HEK293 (cell line): Measurements from ENCODE around the gene NANS.

Experiments used
- CTCF ChIA-PET: fragments of 350-600 bp; formaldehyde crosslinking; extraction: SDS; loops from one replicate; lab custom pipeline; 2021; ENCODE audit warnings: antibody characterized with exemption; lab: Yijun Ruan, JAX
- POLR2A ChIA-PET: fragments of 300-600 bp; formaldehyde crosslinking; extraction: SDS; loops from one replicate; lab custom pipeline; 2020; ENCODE audit warnings: antibody characterized with exemption, inconsistent platforms; lab: Yijun Ruan, JAX
- H3K27ac ChIP-seq: fragments of 200-500 bp; sonication (Bioruptor generic); 2 replicates; pipeline ENCODE4 v1.5.1; 2014; ENCODE audit warnings: low read depth, low read length, control low read depth, inconsistent platforms; ENCODE audit errors: extremely low read depth
- H3K36me3 ChIP-seq, 2 experiments: fragments of 200-500 bp in 1 of 2; sonication (Bioruptor generic) in 1 of 2; 1 replicate in 1 of 2; 2 replicates in 1 of 2; pipeline ENCODE4 v1.5.1; 2014 to 2017; ENCODE audit warnings: inconsistent platforms in 2 of 2, low read length in 2 of 2; ENCODE audit not compliant: control insufficient read depth in 2 of 2, insufficient read depth in 1 of 2
- H3K4me1 ChIP-seq: fragments of 200-500 bp; sonication (Bioruptor generic); 2 replicates; pipeline ENCODE4 v1.5.1; 2014; ENCODE audit warnings: mild to moderate bottlenecking, low read length, inconsistent platforms; ENCODE audit not compliant: control insufficient read depth, insufficient read depth
- H3K4me3 ChIP-seq: 2 replicates; pipeline ENCODE4 v1.5.1; 2011; ENCODE audit warnings: low read depth, mild to moderate bottlenecking, control low read depth, low read length, moderate library complexity
- H3K9me3 ChIP-seq: fragments of 200-500 bp; sonication (Bioruptor generic); 2 replicates; pipeline ENCODE4 v1.5.1; 2014; ENCODE audit warnings: low read depth, low read length, inconsistent platforms; ENCODE audit not compliant: control insufficient read depth, insufficient read depth
- ELK4 ChIP-seq: IDR thresholded peaks from 2 replicates; pipeline ENCODE4 v1.6.1; 2011; ENCODE audit warnings: mild to moderate bottlenecking, low read depth, low read length, borderline replicate concordance
- IKZF3 ChIP-seq: fragments of 450-650 bp; IDR thresholded peaks from 2 replicates; pipeline ENCODE4 v1.5.0; 2018; ENCODE audit warnings: missing biosample characterization, mild to moderate bottlenecking, missing genetic modification characterization, moderate library complexity
- ZFP69B ChIP-seq: fragments of 450-650 bp; formaldehyde crosslinking; IDR thresholded peaks from 2 replicates; pipeline ENCODE4 v1.5.1; 2016; ENCODE audit warnings: missing biosample characterization, missing genetic modification characterization
- ZNF18 ChIP-seq: fragments of 450-650 bp; formaldehyde crosslinking; IDR thresholded peaks from 2 replicates; pipeline ENCODE4 v1.5.1; 2016; ENCODE audit warnings: missing biosample characterization, missing genetic modification characterization
- ZNF19 ChIP-seq: fragments of 450-650 bp; formaldehyde crosslinking; IDR thresholded peaks from 2 replicates; pipeline ENCODE4; 2016; ENCODE audit warnings: missing biosample characterization, missing genetic modification characterization, low read depth
- ZNF223 ChIP-seq: fragments of 450-650 bp; formaldehyde crosslinking; IDR thresholded peaks from 2 replicates; pipeline ENCODE4 v1.5.1; 2016; ENCODE audit warnings: missing biosample characterization, missing genetic modification characterization
- ZNF23 ChIP-seq: fragments of 450-650 bp; formaldehyde crosslinking; IDR thresholded peaks from 2 replicates; pipeline ENCODE4 v1.5.1; 2016; ENCODE audit warnings: missing biosample characterization, missing genetic modification characterization, borderline replicate concordance
- ZNF26 ChIP-seq: fragments of 450-650 bp; formaldehyde crosslinking; IDR thresholded peaks from 2 replicates; pipeline ENCODE4 v1.5.1; 2016; ENCODE audit warnings: missing biosample characterization, missing genetic modification characterization
- ZNF341 ChIP-seq: fragments of 450-650 bp; formaldehyde crosslinking; IDR thresholded peaks from 2 replicates; pipeline ENCODE4; 2016; ENCODE audit warnings: low read depth, missing biosample characterization, missing genetic modification characterization
- ZNF513 ChIP-seq: fragments of 450-650 bp; IDR thresholded peaks from 2 replicates; pipeline ENCODE4 v1.5.1; 2018; ENCODE audit warnings: missing biosample characterization, missing genetic modification characterization
- ZNF558 ChIP-seq: fragments of 450-650 bp; formaldehyde crosslinking; IDR thresholded peaks from 2 replicates; pipeline ENCODE4 v1.5.1; 2016; ENCODE audit warnings: missing biosample characterization, missing genetic modification characterization
- ZNF623 ChIP-seq: fragments of 450-650 bp; formaldehyde crosslinking; IDR thresholded peaks from 2 replicates; pipeline ENCODE4 v1.5.1; 2016; ENCODE audit warnings: missing biosample characterization, missing genetic modification characterization
- ZNF629 ChIP-seq: fragments of 450-650 bp; formaldehyde crosslinking; IDR thresholded peaks from 2 replicates; pipeline ENCODE4 v1.5.1; 2017; ENCODE audit warnings: missing biosample characterization, missing genetic modification characterization
- ZNF791 ChIP-seq: fragments of 450-650 bp; formaldehyde crosslinking; IDR thresholded peaks from 2 replicates; pipeline ENCODE4 v1.5.1; 2016; ENCODE audit warnings: missing biosample characterization, missing genetic modification characterization
- ZNF830 ChIP-seq: fragments of 450-650 bp; IDR thresholded peaks from 2 replicates; pipeline ENCODE4 v1.5.0; 2018; ENCODE audit warnings: missing biosample characterization, missing genetic modification characterization, low read depth, mild to moderate bottlenecking, moderate library complexity
- ZSCAN5A ChIP-seq: fragments of 450-650 bp; formaldehyde crosslinking; IDR thresholded peaks from 2 replicates; pipeline ENCODE4 v1.5.1; 2016; ENCODE audit warnings: missing biosample characterization, missing genetic modification characterization

Gene NANS

GRCh38 chr9:98078895-98079294 lies 22.4 kb downstream of the NANS start (continued):
- TF ChIP-seq ZNF19 (tag by site-specific recombination) (no peak), ZFP69B (tag by site-specific recombination) (no peak), ZNF18 (tag by site-specific recombination) (no peak), IKZF3 (tag by site-specific recombination) (no peak), ELK4 (no peak), ZNF791 (tag by site-specific recombination) (no peak), ZNF223 (tag by site-specific recombination) (no peak)

- TF ChIP-seq ZSCAN5A (no peak), ZNF623 (tag by site-specific recombination) (no peak), ZNF558 (tag by site-specific recombination) (no peak), ZNF26 (no peak), ZNF629 (tag by site-specific recombination) (no peak), ZNF830 (tag by site-specific recombination) (no peak)
- H3K27ac ChIP-seq: no peak overlapping the region
- no peak overlapping the region for H3K4me3 ChIP-seq
- CTCF ChIA-PET: interaction anchor here (0.7 to 1.6 kb wide), 3 partner anchors 84 to 183 kb away, joined by 3 to 10 read pairs (median 5); no protein-coding TSS in a partner anchor
- POLR2A ChIA-PET: interaction anchor here (1.5 kb wide), 1 partner anchor 24 kb away, joined by 4 read pairs; the partner anchor contains the start of gene NANS
- peaks cover 3 to 71% of the 10 kb centered on the region in 2 experiments for H3K36me3 ChIP-seq
- no peaks in the 10 kb centered on the region for H3K9me3 ChIP-seq
- H3K4me1 ChIP-seq: no peaks in the 10 kb centered on the region
Observed at GRCh38 chr9:98080326-98080725, 23.8 kb downstream of the NANS start.

GRCh38 chr9:98080780-98081179 lies 24.2 kb downstream of the NANS start:
- CTCF ChIA-PET: interaction anchor here (1.3 kb wide), 1 partner anchor 182 kb away, joined by 10 read pairs; no protein-coding TSS in a partner anchor
- POLR2A ChIA-PET: interaction anchor here (1.5 kb wide), 1 partner anchor 24 kb away, joined by 4 read pairs; the partner anchor contains the start of gene NANS
- peaks cover 3 to 73% of the 10 kb centered on the region in 2 experiments for H3K36me3 ChIP-seq
- no peak overlapping the region for H3K27ac ChIP-seq
- no peak overlapping the region for H3K4me3 ChIP-seq
- H3K9me3 ChIP-seq: no peaks in the 10 kb centered on the region
- TF ChIP-seq ZNF23 (tag by site-specific recombination) (no peak), ZNF623 (tag by site-specific recombination) (no peak), ZNF341 (tag by site-specific recombination) (no peak), ZNF513 (tag by site-specific recombination) (no peak)
- no peaks in the 10 kb centered on the region for H3K4me1 ChIP-seq
